Fibroblast of lung (primary cell): ENCODE data around the gene RASGEF1B. TPM values are rescaled to one million over a fixed set of nuclear protein-coding genes. Genes with fewer than 3 reads are reported as not detected.

Experiments
- DNase-seq, 2 donors: peaks; one replicate each; pipeline versions ENCODE4 v3.0.0 to v3.0.0-alpha.2; 2010; ENCODE audit warnings: low read depth in 2 of 2
- H2AFZ ChIP-seq: 2 replicates; pipeline ENCODE4 v1.5.1; 2012; ENCODE audit warnings: low read length, control low read depth, inconsistent platforms
- H3K27ac ChIP-seq: 2 replicates; pipeline ENCODE4 v1.5.1; 2011; ENCODE audit warnings: low read length, control low read depth; ENCODE audit not compliant: insufficient read depth
- H3K27me3 ChIP-seq: 2 replicates; pipeline ENCODE4 v1.5.1; 2011; ENCODE audit warnings: mild to moderate bottlenecking, low read length; ENCODE audit not compliant: control insufficient read depth, insufficient read depth
- H3K36me3 ChIP-seq: 2 replicates; pipeline ENCODE4 v1.5.1; 2011; ENCODE audit warnings: low read length; ENCODE audit not compliant: control insufficient read depth, insufficient read depth
- H3K4me1 ChIP-seq: 2 replicates; pipeline ENCODE4 v1.5.1; 2011; ENCODE audit warnings: low read length; ENCODE audit not compliant: control insufficient read depth, insufficient read depth; ENCODE audit errors: extremely low read depth
- H3K4me2 ChIP-seq: 2 replicates; pipeline ENCODE4 v1.5.1; 2011; ENCODE audit warnings: low read length, control low read depth; ENCODE audit not compliant: insufficient read depth; ENCODE audit errors: extremely low read depth
- H3K4me3 ChIP-seq, 4 experiments: fragments of 200-600 bp in 1 of 4; sonication (generic) in 1 of 4; replicated peaks in 1 of 4; 2 replicates each; pipeline ENCODE4 v1.5.1; 2011 to 2016; ENCODE audit warnings: low read length in 4 of 4, low read depth in 3 of 4, mild to moderate bottlenecking in 3 of 4, control low read depth in 2 of 4, inconsistent platforms in 1 of 4, mixed read lengths in 1 of 4; ENCODE audit not compliant: insufficient read depth in 1 of 4; ENCODE audit errors: control extremely low read depth in 1 of 4
- H3K79me2 ChIP-seq: 2 replicates; pipeline ENCODE4 v1.5.1; 2012; ENCODE audit warnings: mild to moderate bottlenecking, low read length, inconsistent platforms; ENCODE audit not compliant: control insufficient read depth, insufficient read depth
- H3K9ac ChIP-seq: 2 replicates; pipeline ENCODE4 v1.5.1; 2011; ENCODE audit warnings: mild to moderate bottlenecking, low read length, control low read depth; ENCODE audit not compliant: insufficient read depth
- H3K9me3 ChIP-seq: 2 replicates; pipeline ENCODE4 v1.5.1; 2012; ENCODE audit warnings: low read depth, low read length; ENCODE audit not compliant: control insufficient read depth, insufficient read depth
- H4K20me1 ChIP-seq: 2 replicates; pipeline ENCODE4 v1.5.1; 2011; ENCODE audit warnings: low read length; ENCODE audit not compliant: control insufficient read depth, insufficient read depth; ENCODE audit errors: extremely low read depth
- EZH2 ChIP-seq: IDR thresholded peaks from 2 replicates; pipeline ENCODE4 v1.5.1; 2012; ENCODE audit warnings: low read length, control low read depth, mild to moderate bottlenecking; ENCODE audit errors: missing control alignments
- polyA plus RNA-seq, 2 donors: library from polyadenylated mRNA; depleted of rRNA in 1 of 2; stranded (reverse) in 1 of 2; unstranded in 1 of 2; fragments of >200 nt; gene quantifications; 2 replicates each; pipeline ENCODE4 v1.2.1, GENCODE V29; 2011 to 2012; ENCODE audit warnings: missing spikeins in 1 of 2
- total RNA-seq: library from RNA; depleted of rRNA; stranded (reverse); fragments of >200 nt; gene quantifications from 2 replicates; pipeline ENCODE4 v1.2.1, GENCODE V29; 2014
- TF ChIP-seq, protein P1 (sequence below), 2 donors: IDR thresholded peaks in 1 of 2; conservative IDR thresholded peaks in 1 of 2; 1 replicate in 1 of 2; 2 replicates in 1 of 2; pipeline ENCODE4 v1.5.1; 2011 to 2012; ENCODE audit warnings: low read length in 2 of 2, control low read depth in 1 of 2, inconsistent platforms in 1 of 2, low read depth in 1 of 2, mild to moderate bottlenecking in 1 of 2

The RASGEF1B gene
- total and polyA plus RNA-seq, 2 donors (not counting 1 experiment from before 2014, with no cell fraction given): 0.02 to 0.33 TPM

DNA sequence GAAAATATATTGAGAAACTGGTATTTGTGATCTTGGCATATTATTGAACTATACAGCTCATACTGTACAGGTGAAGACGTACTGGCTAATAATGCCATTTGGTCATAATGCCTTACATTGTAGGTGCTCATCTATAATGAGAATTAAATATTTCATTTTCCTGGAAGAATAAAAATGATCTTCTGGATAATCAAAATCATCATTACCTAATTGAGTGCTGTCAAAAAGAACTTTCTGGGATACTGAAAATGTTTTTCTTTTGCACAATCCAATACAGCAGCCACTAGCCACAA, 4.1 kb downstream of the RASGEF1B start:
- H3K4me2 ChIP-seq: no peak overlapping the region
- H2AFZ ChIP-seq: no peak overlapping the region
- no peak for TF ChIP-seq EZH2
- TF ChIP-seq, protein P1, sequence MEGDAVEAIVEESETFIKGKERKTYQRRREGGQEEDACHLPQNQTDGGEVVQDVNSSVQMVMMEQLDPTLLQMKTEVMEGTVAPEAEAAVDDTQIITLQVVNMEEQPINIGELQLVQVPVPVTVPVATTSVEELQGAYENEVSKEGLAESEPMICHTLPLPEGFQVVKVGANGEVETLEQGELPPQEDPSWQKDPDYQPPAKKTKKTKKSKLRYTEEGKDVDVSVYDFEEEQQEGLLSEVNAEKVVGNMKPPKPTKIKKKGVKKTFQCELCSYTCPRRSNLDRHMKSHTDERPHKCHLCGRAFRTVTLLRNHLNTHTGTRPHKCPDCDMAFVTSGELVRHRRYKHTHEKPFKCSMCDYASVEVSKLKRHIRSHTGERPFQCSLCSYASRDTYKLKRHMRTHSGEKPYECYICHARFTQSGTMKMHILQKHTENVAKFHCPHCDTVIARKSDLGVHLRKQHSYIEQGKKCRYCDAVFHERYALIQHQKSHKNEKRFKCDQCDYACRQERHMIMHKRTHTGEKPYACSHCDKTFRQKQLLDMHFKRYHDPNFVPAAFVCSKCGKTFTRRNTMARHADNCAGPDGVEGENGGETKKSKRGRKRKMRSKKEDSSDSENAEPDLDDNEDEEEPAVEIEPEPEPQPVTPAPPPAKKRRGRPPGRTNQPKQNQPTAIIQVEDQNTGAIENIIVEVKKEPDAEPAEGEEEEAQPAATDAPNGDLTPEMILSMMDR (conservative IDR thresholded peaks at IDR 0.05 in 1 of 2, IDR thresholded peaks at IDR 0.05 in 1 of 2; ENCODE audit: low read depth in 1 of 2, low read length in 2 of 2): no peak
- no peak for DNase-seq
- no peaks in the 10 kb centered on the region for H3K36me3 ChIP-seq
- H3K27ac ChIP-seq: no peak overlapping the region
- H3K27me3 ChIP-seq: peaks cover 12% of the 10 kb centered on the region
- H3K79me2 ChIP-seq: no peaks in the 10 kb centered on the region
- H3K9me3 ChIP-seq: no peaks in the 10 kb centered on the region
- H4K20me1 ChIP-seq: no peaks in the 10 kb centered on the region
- H3K4me3 ChIP-seq: no peak overlapping the region
- peaks cover 4% of the 10 kb centered on the region for H3K4me1 ChIP-seq
- no peak overlapping the region for H3K9ac ChIP-seq

DNA sequence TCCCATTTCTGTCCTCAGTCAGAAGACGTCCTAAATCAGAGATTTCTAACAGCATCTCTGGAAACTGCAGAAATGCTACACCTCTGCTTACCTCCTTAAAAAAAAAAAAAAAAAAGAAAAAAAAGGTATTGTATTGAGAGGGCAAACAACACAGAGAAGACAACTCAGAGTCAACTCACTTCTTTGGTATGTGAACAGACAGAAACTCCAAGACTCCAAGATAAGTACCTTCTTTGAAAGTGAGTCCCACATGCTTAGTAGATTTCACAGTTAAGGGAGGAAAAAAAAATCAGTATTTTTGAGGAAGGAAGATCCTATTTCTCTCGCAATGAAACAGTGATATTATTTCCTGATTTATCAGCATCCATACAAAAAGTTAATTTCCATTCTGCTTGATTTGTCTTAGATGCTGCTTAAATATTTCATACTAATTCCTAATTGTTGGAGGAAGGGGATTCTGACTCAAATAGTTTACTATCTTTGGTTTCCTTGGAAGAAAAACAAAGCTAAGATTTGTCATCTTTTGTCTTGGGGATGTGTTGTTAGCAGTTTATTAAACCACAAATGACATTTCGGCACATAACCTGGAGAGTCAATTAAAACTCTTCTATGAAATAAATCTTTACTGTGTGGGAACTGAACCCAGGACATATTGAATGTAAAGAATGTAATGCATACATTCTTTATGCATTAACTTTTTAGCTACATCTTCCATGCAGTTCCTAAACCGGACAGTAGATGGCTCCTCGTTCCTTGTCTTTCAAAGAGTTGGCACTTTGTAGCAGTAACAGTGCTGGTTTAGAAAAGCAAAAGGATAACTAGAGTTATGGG, 4.7 kb downstream of the RASGEF1B start:
- H2AFZ ChIP-seq: no peak overlapping the region
- no peak overlapping the region for H3K4me2 ChIP-seq
- H3K27ac ChIP-seq: no peak overlapping the region
- peak; percentile 40 to 81 for DNase-seq
- peaks cover 12% of the 10 kb centered on the region for H3K27me3 ChIP-seq
- peaks cover 4% of the 10 kb centered on the region for H3K4me1 ChIP-seq
- no peak overlapping the region for H3K9ac ChIP-seq
- no peaks in the 10 kb centered on the region for H3K9me3 ChIP-seq
- no peaks in the 10 kb centered on the region for H3K36me3 ChIP-seq
- H3K4me3 ChIP-seq: no peak overlapping the region
- no peaks in the 10 kb centered on the region for H4K20me1 ChIP-seq
- TF ChIP-seq EZH2: no peak
- TF ChIP-seq, protein P1 (conservative IDR thresholded peaks at IDR 0.05 in 1 of 2, IDR thresholded peaks at IDR 0.05 in 1 of 2; ENCODE audit: low read depth in 1 of 2, low read length in 2 of 2): peak; percentile 97 to 98
- H3K79me2 ChIP-seq: no peaks in the 10 kb centered on the region

DNA sequence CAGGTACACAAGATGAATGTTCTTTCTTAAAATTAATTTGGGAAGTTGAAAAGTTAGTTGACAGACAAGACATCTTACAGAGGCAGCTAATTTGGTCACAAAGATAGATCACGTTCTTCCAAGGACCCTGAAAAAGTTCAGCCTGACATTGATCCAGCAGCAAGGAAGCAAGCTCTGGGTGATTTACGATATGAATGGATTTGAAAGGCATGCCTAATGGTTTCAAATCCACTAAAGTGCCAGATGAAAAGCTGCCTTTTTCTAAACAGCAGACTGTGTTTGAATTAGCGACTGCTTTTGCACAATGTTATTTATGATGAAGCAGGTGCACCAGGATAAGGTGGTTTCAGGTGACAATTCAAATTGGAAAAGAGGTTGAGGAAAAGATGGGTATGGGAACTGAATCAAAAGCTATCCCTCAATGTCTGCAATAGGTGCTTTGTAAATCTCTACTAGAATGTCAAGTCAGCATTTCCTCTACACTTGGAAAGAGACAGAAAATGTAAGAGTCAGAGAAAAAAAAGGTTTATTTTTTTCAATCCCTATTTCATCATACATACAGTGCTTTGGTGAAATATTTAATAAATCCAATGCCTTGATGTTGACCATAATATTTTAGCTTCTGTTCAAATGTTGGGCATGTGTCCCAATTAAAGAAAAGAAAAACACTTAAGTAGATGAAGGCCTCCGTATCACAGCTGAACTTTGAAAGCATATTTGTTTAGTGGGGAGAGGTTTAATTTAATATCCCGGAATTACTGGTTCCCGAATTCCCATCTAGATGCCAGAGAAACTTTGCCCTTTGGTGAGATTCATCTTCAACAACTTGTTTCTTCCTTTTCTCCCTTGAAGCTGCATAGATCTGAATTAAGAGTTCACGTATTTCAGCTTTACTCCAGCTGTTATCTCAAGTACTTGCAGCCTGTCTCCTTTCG, 6.0 kb downstream of the RASGEF1B start:
- no peak overlapping the region for H3K4me3 ChIP-seq
- no peak overlapping the region for H2AFZ ChIP-seq
- no peaks in the 10 kb centered on the region for H3K36me3 ChIP-seq
- DNase-seq: no peak
- TF ChIP-seq, protein P1 (conservative IDR thresholded peaks at IDR 0.05 in 1 of 2, IDR thresholded peaks at IDR 0.05 in 1 of 2; ENCODE audit: low read depth in 1 of 2, low read length in 2 of 2): no peak
- no peak for TF ChIP-seq EZH2
- H4K20me1 ChIP-seq: no peaks in the 10 kb centered on the region
- peaks cover 8% of the 10 kb centered on the region for H3K27me3 ChIP-seq
- H3K9me3 ChIP-seq: no peaks in the 10 kb centered on the region
- no peaks in the 10 kb centered on the region for H3K4me1 ChIP-seq
- H3K79me2 ChIP-seq: no peaks in the 10 kb centered on the region
- no peak overlapping the region for H3K4me2 ChIP-seq
- no peak overlapping the region for H3K9ac ChIP-seq
- H3K27ac ChIP-seq: no peak overlapping the region
